GM12878 (cell line): ENCODE results near the gene CARD11. TPM values are rescaled to one million over a fixed set of nuclear protein-coding genes. Genes with fewer than 3 reads are reported as not detected.

Source experiments
- ATAC-seq: fragments of 200-7000 bp; cut with Tn5 transposase; 3 replicates; pipeline ENCODE4 v1.9.1; 2020; ENCODE audit warnings: mild to moderate bottlenecking, moderate library complexity
- BruUV-seq: library from RNA; stranded (reverse); fragments of 400-500 nt; replicated peaks from 2 replicates; lab custom pipeline; 2021; lab: Mats Ljungman, UMichigan
- CTCF ChIA-PET: fragments of 300-600 bp; sonication (Branson Sonifier 250); formaldehyde crosslinking; extraction: SDS; loops from one replicate; lab custom pipeline; 2021; ENCODE audit warnings: inconsistent platforms; lab: Yijun Ruan, JAX
- POLR2A ChIA-PET: fragments of 350-600 bp; formaldehyde crosslinking; extraction: SDS; loops from one replicate; lab custom pipeline; 2021; ENCODE audit warnings: inconsistent platforms; lab: Charles Lee
- RAD21 ChIA-PET: fragments of 300-600 bp; sonication (Branson Sonifier 250); formaldehyde crosslinking; loops from one replicate; lab custom pipeline; 2023; ENCODE audit warnings: antibody characterized with exemption; ENCODE audit not compliant: unreplicated experiment; lab: Charles Lee
- SMC1A ChIA-PET: fragments of 300-600 bp; sonication (Branson Sonifier 250); formaldehyde crosslinking; loops from one replicate; lab custom pipeline; 2023; ENCODE audit not compliant: unreplicated experiment, uncharacterized antibody; lab: Charles Lee
- DNase-seq: peaks from one replicate; pipeline ENCODE4 v3.0.0-alpha.2; 2011; ENCODE audit warnings: low read depth, low spot score
- FAIRE-seq: peaks from 3 replicates; lab custom pipeline; 2011; peaks lifted over from hg19 to GRCh38; lab: Jason Lieb, UNC
- H2AFZ ChIP-seq: 2 replicates; pipeline ENCODE4 v1.6.0; 2011; ENCODE audit warnings: low read depth, low read length, control low read depth; ENCODE audit not compliant: control insufficient read depth
- H3K27ac ChIP-seq: 2 replicates; pipeline ENCODE4 v1.5.1; 2011; ENCODE audit warnings: control low read depth; ENCODE audit not compliant: control insufficient read depth, insufficient read depth
- H3K27me3 ChIP-seq, 2 experiments: replicated peaks in 1 of 2; 2 replicates each; pipeline versions ENCODE4 v1.6.0 to v1.6.1; 2011; ENCODE audit warnings: low read length in 1 of 2; ENCODE audit not compliant: control insufficient read depth in 2 of 2, insufficient read depth in 2 of 2
- H3K36me3 ChIP-seq, 2 experiments: 2 replicates each; pipeline ENCODE4 v1.5.1; 2011; ENCODE audit warnings: low read length in 1 of 2; ENCODE audit not compliant: control insufficient read depth in 2 of 2, insufficient read depth in 2 of 2
- H3K4me1 ChIP-seq: 2 replicates; pipeline ENCODE4 v1.6.1; 2011; ENCODE audit warnings: mild to moderate bottlenecking, low read length, moderate library complexity, mixed read lengths; ENCODE audit not compliant: control insufficient read depth, insufficient read depth
- H3K4me2 ChIP-seq: 2 replicates; pipeline ENCODE4 v1.6.0; 2011; ENCODE audit warnings: control low read depth; ENCODE audit not compliant: control insufficient read depth, insufficient read depth
- H3K4me3 ChIP-seq: fragments of 200-600 bp; sonication (generic); 2 replicates; pipeline ENCODE4 v1.5.1; 2016
- H3K79me2 ChIP-seq: 2 replicates; pipeline ENCODE4 v1.6.0; 2011; ENCODE audit warnings: low read length; ENCODE audit not compliant: control insufficient read depth, insufficient read depth
- H3K9ac ChIP-seq: 2 replicates; pipeline ENCODE4 v1.8.0; 2011; ENCODE audit warnings: low read length, control low read depth, mixed read lengths; ENCODE audit not compliant: control insufficient read depth, insufficient read depth
- H3K9me3 ChIP-seq: replicated peaks from 3 replicates; pipeline ENCODE4 v1.5.1; 2011; ENCODE audit warnings: mild to moderate bottlenecking, low read length; ENCODE audit not compliant: control insufficient read depth, insufficient read depth
- H4K20me1 ChIP-seq: 2 replicates; pipeline ENCODE4 v1.6.0; 2011; ENCODE audit not compliant: control insufficient read depth, insufficient read depth
- CHD4 ChIP-seq: fragments of 200-600 bp; sonication (generic); IDR thresholded peaks from 2 replicates; pipeline ENCODE4 v1.6.1; 2016; ENCODE audit warnings: mild to moderate bottlenecking
- E2F4 ChIP-seq: IDR thresholded peaks from 2 replicates; pipeline ENCODE4 v1.6.1; 2012; ENCODE audit warnings: low read depth, low read length, improper control_type of control experiment
- HSF1 ChIP-seq: fragments of 150-350 bp; IDR thresholded peaks from 2 replicates; pipeline ENCODE4 v1.6.1; 2014; ENCODE audit warnings: mild to moderate bottlenecking, low read depth, low read length
- MTA3 ChIP-seq: IDR thresholded peaks from 2 replicates; pipeline ENCODE4 v1.6.1; 2012; ENCODE audit warnings: low read length, inconsistent platforms, borderline replicate concordance
- NR2C1 ChIP-seq: fragments of 450-650 bp; IDR thresholded peaks from 2 replicates; pipeline ENCODE4 v1.6.1; 2017; ENCODE audit warnings: antibody characterized with exemption, mild to moderate bottlenecking, moderate library complexity
- RAD21 ChIP-seq: IDR thresholded peaks from 2 replicates; pipeline ENCODE4 v1.6.1; 2011; ENCODE audit warnings: mild to moderate bottlenecking, low read depth, low read length, moderate library complexity; ENCODE audit not compliant: insufficient read depth
- REST ChIP-seq: IDR thresholded peaks from 2 replicates; pipeline ENCODE4 v1.6.1; 2012; ENCODE audit warnings: mild to moderate bottlenecking, low read depth, low read length
- WGBS: methylation state at CpG from one replicate; pipeline ENCODE4 v1.1.6; 2016; ENCODE audit warnings: low lambda C conversion rate; ENCODE audit not compliant: insufficient replicate concordance, insufficient coverage; ENCODE audit errors: missing lambda C conversion rate; 5-methylcytosine and 5-hydroxymethylcytosine counted together
- in situ Hi-C: fragments of 300-500 bp; cut with MboI; formaldehyde crosslinking; loops from 9 replicates; pipeline ENCODE4 v1.14.3; 2018; ENCODE audit warnings: mixed read lengths
- intact Hi-C: fragments of 100-400 bp; cut with micrococcal nuclease; formaldehyde crosslinking; loops from one replicate; pipeline ENCODE4 v1.14.2; 2022; ENCODE audit not compliant: unreplicated experiment
- polyA plus RNA-seq, 11 experiments: library from polyadenylated mRNA; depleted of rRNA in 4 of 11; unstranded in 6 of 11; stranded (reverse) in 5 of 11; fragments of >200 nt; fragmentation: Nextera tagmentation in 4 of 11; fragmentation: Illumina TruSeq in 1 of 11; extraction: Ambion mirVana in 4 of 11; extraction: Trizol in 1 of 11; gene quantifications; 1 replicate in 1 of 11; 2 replicates in 10 of 11; pipeline versions ENCODE4 v1.2.1 to v1.2.3, GENCODE V29; 2011 to 2016; ENCODE audit warnings: inconsistent platforms in 2 of 11, missing spikeins in 2 of 11, low read depth in 1 of 11
- total RNA-seq, 4 experiments: library from RNA; depleted of rRNA in 3 of 4; stranded (reverse); fragments of >200 nt in 3 of 4; fragmentation: Illumina TruSeq in 1 of 4; extraction: Trizol in 1 of 4; gene quantifications; 2 replicates each; pipeline versions ENCODE4 v1.2.1 to v1.2.3, GENCODE V29; 2013 to 2021

Gene CARD11
- total and polyA plus RNA-seq, 10 of the 15 experiments (the other 5 are each of a cell fraction or from before 2014, with no cell fraction given) = 0.27 to 72.0 (median 28.4) TPM

GRCh38 chr7:2932402-2933251 lies 111.0 kb downstream of the CARD11 start:
- Histone ChIP-seq H3K4me1 (no peaks in the 10 kb centered on the region), H3K4me2 (no peak overlapping the region), H4K20me1 (no peaks in the 10 kb centered on the region), H3K9me3 (no peaks in the 10 kb centered on the region), H3K4me3 (no peak overlapping the region), H3K9ac (no peak overlapping the region), H2AFZ (no peak overlapping the region), H3K27me3 (no peaks in the 10 kb centered on the region), H3K36me3 (peaks cover 9 to 13% of the 10 kb centered on the region in 2 experiments; a peak in 3 of 4 replicates), H3K79me2 (no peaks in the 10 kb centered on the region), H3K27ac (no peak overlapping the region)
- TF ChIP-seq RAD21 (no peak), E2F4 (no peak), CHD4 (no peak), MTA3 (no peak), REST (no peak), NR2C1 (no peak), HSF1 (no peak)
- CTCF ChIA-PET = no interaction called here
- no TSS peak for BruUV-seq
- SMC1A ChIA-PET = no interaction called here
- ATAC-seq = no peak
- 97% methylated on average over 31 of the region's 33 CpGs for WGBS
- POLR2A ChIA-PET = no interaction called here
- in situ Hi-C loops (no loop called here), intact Hi-C loops (no loop called here)
- no peak for FAIRE-seq
- no peak for DNase-seq
- RAD21 ChIA-PET = interaction anchor here (1.0 kb wide), 1 partner anchor 47 kb away, joined by 3 read pairs; no protein-coding TSS in a partner anchor
